Naive thymus-derived CD4-positive, alpha-beta T cell (primary cell): ENCODE results near the gene ZBTB34. TPM values are rescaled to one million over a fixed set of nuclear protein-coding genes. Genes with fewer than 3 reads are reported as not detected.

Experiments used
- ATAC-seq: fragments of 150-1000 bp; cut with Tn5 transposase; 2 replicates; pipeline ENCODE4 v1.10.0; 2021; ENCODE audit warnings: mild to moderate bottlenecking, moderate library complexity
- CTCF ChIA-PET: fragments of 350-600 bp; sonication (Branson Sonifier 250); formaldehyde crosslinking; loops from one replicate; lab custom pipeline; 2021; ENCODE audit warnings: antibody characterized with exemption; lab: Charles Lee
- POLR2A ChIA-PET: fragments of 350-600 bp; sonication (Branson Sonifier 250); formaldehyde crosslinking; loops from one replicate; lab custom pipeline; 2021; ENCODE audit warnings: antibody characterized with exemption, inconsistent platforms; lab: Charles Lee
- DNase-seq, 9 donors: peaks; one replicate each; pipeline versions ENCODE4 v3.0.0 to v3.0.0-alpha.2; 2020 to 2022; ENCODE audit warnings: mixed read lengths in 1 of 9
- H3K27ac ChIP-seq: one replicate; pipeline ENCODE4 v1.7.0; 2013; ENCODE audit warnings: mild to moderate bottlenecking, low read depth, low read length, moderate library complexity
- H3K27me3 ChIP-seq, 2 donors: one replicate each; pipeline ENCODE4 v1.7.0; 2013; ENCODE audit warnings: low read length in 2 of 2, mild to moderate bottlenecking in 2 of 2, moderate library complexity in 2 of 2; ENCODE audit not compliant: control insufficient read depth in 2 of 2, insufficient read depth in 2 of 2
- H3K36me3 ChIP-seq, 3 experiments: 1 replicate in 2 of 3; 2 replicates in 1 of 3; pipeline ENCODE4 v1.7.0; 2013; ENCODE audit warnings: low read length in 3 of 3, mild to moderate bottlenecking in 3 of 3, moderate library complexity in 1 of 3; ENCODE audit not compliant: insufficient read depth in 3 of 3, control insufficient read depth in 2 of 3
- H3K4me1 ChIP-seq, 2 donors: one replicate each; pipeline ENCODE4 v1.7.0; 2013; ENCODE audit warnings: low read length in 2 of 2, mild to moderate bottlenecking in 2 of 2, moderate library complexity in 1 of 2; ENCODE audit not compliant: control insufficient read depth in 2 of 2, insufficient read depth in 2 of 2
- H3K4me3 ChIP-seq: 2 replicates; pipeline ENCODE4 v1.7.0; 2013; ENCODE audit warnings: mild to moderate bottlenecking, low read length
- H3K9me3 ChIP-seq, 3 experiments: 1 replicate in 2 of 3; 2 replicates in 1 of 3; pipeline ENCODE4 v1.7.0; 2013; ENCODE audit warnings: low read length in 3 of 3; ENCODE audit not compliant: control insufficient read depth in 2 of 3
- H3K27ac Mint-ChIP-seq, 9 donors: one replicate each; pipeline ENCODE4 v1.8.0; 2020 to 2022; ENCODE audit warnings: mixed read lengths in 9 of 9, mild to moderate bottlenecking in 8 of 9, moderate library complexity in 5 of 9, inconsistent platforms in 2 of 9
- H3K27me3 Mint-ChIP-seq, 5 donors: one replicate each; pipeline ENCODE4 v1.8.0; 2021 to 2022; ENCODE audit warnings: mixed read lengths in 5 of 5, mild to moderate bottlenecking in 1 of 5
- H3K36me3 Mint-ChIP-seq, 5 donors: one replicate each; pipeline ENCODE4 v1.8.0; 2020 to 2022; ENCODE audit warnings: mixed read lengths in 5 of 5, mild to moderate bottlenecking in 3 of 5, inconsistent platforms in 1 of 5
- H3K4me1 Mint-ChIP-seq, 7 donors: one replicate each; pipeline ENCODE4 v1.8.0; 2020 to 2022; ENCODE audit warnings: mixed read lengths in 7 of 7, mild to moderate bottlenecking in 3 of 7, inconsistent platforms in 1 of 7
- H3K4me3 Mint-ChIP-seq, 10 donors: one replicate each; pipeline ENCODE4 v1.8.0; 2020 to 2022; ENCODE audit warnings: mild to moderate bottlenecking in 10 of 10, mixed read lengths in 10 of 10, moderate library complexity in 6 of 10, inconsistent platforms in 2 of 10
- H3K9me3 Mint-ChIP-seq, 11 donors: one replicate each; pipeline ENCODE4 v1.8.0; 2020 to 2022; ENCODE audit warnings: mixed read lengths in 11 of 11, mild to moderate bottlenecking in 4 of 11, inconsistent platforms in 1 of 11, moderate library complexity in 1 of 11
- intact Hi-C, 2 donors: fragments of 100-400 bp; cut with micrococcal nuclease; formaldehyde crosslinking; loops; one replicate each; pipeline ENCODE4 v1.15.1; 2023
- polyA plus RNA-seq, 2 donors: library from polyadenylated mRNA; unstranded; fragments of 300-500 nt; fragmentation: Illumina TruSeq; gene quantifications; one replicate each; pipeline ENCODE4 v1.2.3, GENCODE V29; 2021
- total RNA-seq, 6 experiments: library from RNA in 5 of 6; stranded (reverse) in 5 of 6; gene quantifications; 1 replicate in 5 of 6; 2 replicates in 1 of 6; pipeline ENCODE4 v1.2.3 and lab custom pipeline; 2021 to 2026

ZBTB34 gene
- total and polyA plus RNA-seq, 7 experiments from 2014 or later: 0.73 to 9.4 (median 8.4) TPM

- DNase-seq (no peak), ATAC-seq (no peak)
- Histone ChIP-seq H3K27ac (no peak overlapping the region), H3K9me3 (no peaks in the 10 kb centered on the region), H3K36me3 (no peaks in the 10 kb centered on the region), H3K4me3 (no peak overlapping the region), H3K4me1 (peaks cover 10 to 25% of the 10 kb centered on the region in 2 donors), H3K27me3 (no peaks in the 10 kb centered on the region)
- peaks cover 16 to 36% (median 30%) of the 10 kb centered on the region in 7 donors for H3K4me1 Mint-ChIP-seq
- CTCF ChIA-PET: interaction anchor here (0.6 to 1.2 kb wide), 2 partner anchors 12 to 37 kb away, joined by 3 read pairs; no protein-coding TSS in a partner anchor
- H3K27me3 Mint-ChIP-seq: peaks cover 0 to 43% (median 7%) of the 10 kb centered on the region in 5 donors
- peak overlapping the region in 7 of 9 donors; percentile 25 to 78 (median 68) for H3K27ac Mint-ChIP-seq
- no peaks in the 10 kb centered on the region for H3K9me3 Mint-ChIP-seq
- H3K4me3 Mint-ChIP-seq: peak overlapping the region; percentile 65 to 92 (median 84)
- intact Hi-C loops: no loop called here
- peaks cover 0 to 4% (median 0%) of the 10 kb centered on the region in 5 donors for H3K36me3 Mint-ChIP-seq
- POLR2A ChIA-PET: interaction anchor here (0.7 kb wide), 1 partner anchor 124 kb away, joined by 3 read pairs; no protein-coding TSS in a partner anchor
Observed at GRCh38 chr9:126859111-126859510, 1.3 kb upstream of the ZBTB34 start.

GRCh38 chr9:126860757-126861466 is 473 bp downstream of the ZBTB34 start:
- Mint-ChIP-seq H3K36me3 (peaks cover 0 to 12% (median 5%) of the 10 kb centered on the region in 5 donors), H3K9me3 (no peaks in the 10 kb centered on the region), H3K4me3 (peak overlapping the region; percentile 84 to 94 (median 90)), H3K27me3 (peaks cover 0 to 34% (median 5%) of the 10 kb centered on the region in 5 donors), H3K27ac (peak overlapping the region; percentile 49 to 91 (median 76)), H3K4me1 (peaks cover 20 to 40% (median 30%) of the 10 kb centered on the region in 7 donors)
- H3K4me3 ChIP-seq: peak overlapping the region; percentile 65
- no peaks in the 10 kb centered on the region for H3K9me3 ChIP-seq
- ATAC-seq (peak; percentile 11), DNase-seq (peak in 5 of 9 donors; percentile 3 to 35 (median 15))
- H3K4me1 ChIP-seq: peaks cover 10 to 25% of the 10 kb centered on the region in 2 donors
- CTCF ChIA-PET: no interaction called here
- intact Hi-C loops: loop anchor here (1.0 to 5.0 kb wide), 6 partner anchors 53 to 338 kb away; partner anchors contain the start of genes RALGPS1 (in 2 of the 2) and ZBTB43 (in 2 of the 2)
- peak overlapping the region; percentile 52 for H3K27ac ChIP-seq
- POLR2A ChIA-PET: interaction anchor here (1.4 kb wide), 1 partner anchor 137 kb away, joined by 4 read pairs; no protein-coding TSS in a partner anchor
- H3K27me3 ChIP-seq: no peaks in the 10 kb centered on the region
- peaks cover 0 to 2% (median 0%) of the 10 kb centered on the region in 3 experiments for H3K36me3 ChIP-seq

- Histone ChIP-seq H3K9me3 (no peaks in the 10 kb centered on the region), H3K36me3 (peaks cover 0 to 7% (median 0%) of the 10 kb centered on the region in 3 experiments), H3K27ac (peak overlapping the region; percentile 52), H3K27me3 (no peaks in the 10 kb centered on the region), H3K4me3 (peak overlapping the region; percentile 65), H3K4me1 (peaks cover 10 to 25% of the 10 kb centered on the region in 2 donors)
- Mint-ChIP-seq H3K9me3 (no peaks in the 10 kb centered on the region), H3K36me3 (peaks cover 6 to 20% (median 11%) of the 10 kb centered on the region in 5 donors), H3K4me3 (peak overlapping the region; percentile 80 to 94 (median 90)), H3K27me3 (peaks cover 0 to 26% (median 0%) of the 10 kb centered on the region in 5 donors), H3K27ac (peak overlapping the region; percentile 49 to 91 (median 76)), H3K4me1 (peaks cover 25 to 48% (median 36%) of the 10 kb centered on the region in 7 donors)
- DNase-seq: peak in 4 of 9 donors; percentile 5 to 19 (median 12)
- ChIA-PET POLR2A (no interaction called here), CTCF (no interaction called here)
- intact Hi-C loops: loop anchor here (1.0 to 5.0 kb wide), 5 partner anchors 53 to 337 kb away; partner anchors contain the start of gene RALGPS1 (in 2 of the 2)
- ATAC-seq: no peak
Observed at GRCh38 chr9:126861707-126862103, 1.3 kb downstream of the ZBTB34 start.

GRCh38 chr9:126862104-126862761 is 1.8 kb downstream of the ZBTB34 start:
- Histone ChIP-seq H3K9me3 (no peaks in the 10 kb centered on the region), H3K4me1 (peaks cover 10 to 25% of the 10 kb centered on the region in 2 donors), H3K27ac (no peak overlapping the region), H3K36me3 (peaks cover 0 to 7% (median 0%) of the 10 kb centered on the region in 3 experiments), H3K27me3 (no peaks in the 10 kb centered on the region), H3K4me3 (no peak overlapping the region)
- Mint-ChIP-seq H3K27me3 (peaks cover 0 to 21% (median 0%) of the 10 kb centered on the region in 5 donors), H3K36me3 (peaks cover 8 to 25% (median 11%) of the 10 kb centered on the region in 5 donors), H3K27ac (peak overlapping the region; percentile 21 to 91 (median 72)), H3K4me3 (peak overlapping the region; percentile 80 to 94 (median 90)), H3K4me1 (peaks cover 25 to 52% (median 36%) of the 10 kb centered on the region in 7 donors), H3K9me3 (no peaks in the 10 kb centered on the region)
- CTCF ChIA-PET: no interaction called here
- intact Hi-C loops: loop anchor here in 1 of 2 donors (5.0 kb wide), 1 partner anchor 125 kb away; no protein-coding TSS in a partner anchor
- no peak for DNase-seq
- POLR2A ChIA-PET: no interaction called here
- no peak for ATAC-seq

GRCh38 chr9:126864771-126865170 is 4.3 kb downstream of the ZBTB34 start:
- Histone ChIP-seq H3K4me3 (no peak overlapping the region), H3K36me3 (peaks cover 0 to 7% (median 0%) of the 10 kb centered on the region in 3 experiments), H3K27ac (no peak overlapping the region), H3K27me3 (no peaks in the 10 kb centered on the region), H3K9me3 (no peaks in the 10 kb centered on the region), H3K4me1 (peaks cover 10 to 25% of the 10 kb centered on the region in 2 donors)
- DNase-seq: no peak
- H3K27me3 Mint-ChIP-seq: no peaks in the 10 kb centered on the region
- POLR2A ChIA-PET: no interaction called here
- H3K27ac Mint-ChIP-seq: no peak overlapping the region
- peaks cover 10 to 42% (median 11%) of the 10 kb centered on the region in 5 donors for H3K36me3 Mint-ChIP-seq
- no peak overlapping the region for H3K4me3 Mint-ChIP-seq
- no peaks in the 10 kb centered on the region for H3K9me3 Mint-ChIP-seq
- ATAC-seq: no peak
- H3K4me1 Mint-ChIP-seq: peaks cover 25 to 56% (median 51%) of the 10 kb centered on the region in 7 donors
- intact Hi-C loops: loop anchor here in 1 of 2 donors (2.0 to 5.0 kb wide), 2 partner anchors 50 to 123 kb away; no protein-coding TSS in a partner anchor
- CTCF ChIA-PET: interaction anchor here (1.4 kb wide), 1 partner anchor 158 kb away, joined by 3 read pairs; no protein-coding TSS in a partner anchor

- ChIA-PET POLR2A (no interaction called here), CTCF (no interaction called here)
- intact Hi-C loops: no loop called here
- Mint-ChIP-seq H3K27ac (peak overlapping the region in 1 of 9 donors; percentile 44), H3K9me3 (no peaks in the 10 kb centered on the region), H3K36me3 (peaks cover 8 to 42% (median 11%) of the 10 kb centered on the region in 5 donors), H3K27me3 (no peaks in the 10 kb centered on the region), H3K4me3 (no peak overlapping the region), H3K4me1 (peaks cover 8 to 51% (median 38%) of the 10 kb centered on the region in 7 donors)
- Histone ChIP-seq H3K27me3 (no peaks in the 10 kb centered on the region), H3K4me1 (no peaks in the 10 kb centered on the region), H3K27ac (no peak overlapping the region), H3K4me3 (no peak overlapping the region), H3K9me3 (no peaks in the 10 kb centered on the region), H3K36me3 (peaks cover 0 to 7% (median 0%) of the 10 kb centered on the region in 3 experiments)
- DNase-seq: no peak
- no peak for ATAC-seq
Observed at GRCh38 chr9:126869368-126869767, 8.9 kb downstream of the ZBTB34 start.
